ENCODE measurements around the gene NAA80.
"Not testable (repeated sequence)": the region's sequence is repeated elsewhere in the genome, so short reads cannot be mapped to it uniquely, and the experiment has no call there.

The NAA80 gene

DNA sequence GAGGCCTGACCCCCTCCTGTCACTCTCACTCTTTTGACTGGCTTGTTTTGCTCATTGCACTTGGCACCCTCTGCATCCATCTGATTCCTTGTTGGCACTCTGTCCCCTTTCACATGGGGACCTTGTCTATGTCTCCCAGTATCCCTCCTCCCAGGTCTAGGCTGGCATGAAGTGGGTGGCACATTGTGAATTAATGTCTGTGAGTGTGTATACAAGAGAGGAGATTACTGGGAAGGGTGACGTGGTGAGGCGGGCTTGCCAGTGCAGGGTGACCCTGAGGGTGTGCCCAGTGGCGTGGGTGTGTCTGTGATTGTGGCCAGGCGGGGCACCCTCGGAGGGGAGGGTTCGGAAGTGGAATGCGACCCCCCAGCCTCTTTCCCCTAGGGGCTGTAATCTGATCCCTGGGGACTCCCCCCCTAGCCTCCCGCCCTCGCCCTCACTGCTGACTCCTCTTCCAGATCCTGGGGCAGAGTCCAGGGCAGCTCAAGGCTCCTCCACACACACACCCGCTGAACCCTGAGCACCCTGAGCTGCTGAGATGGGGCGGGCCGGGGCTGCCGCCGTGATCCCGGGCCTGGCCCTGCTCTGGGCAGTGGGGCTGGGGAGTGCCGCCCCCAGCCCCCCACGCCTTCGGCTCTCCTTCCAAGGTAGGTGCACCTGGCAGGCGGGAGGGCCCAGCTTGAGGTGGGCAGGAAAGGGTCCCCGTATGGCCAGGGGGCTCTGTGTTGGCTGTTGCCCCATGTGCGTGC, 30.3 kb downstream of the NAA80 start, which contains the start of gene SEMA3B:
SEMA3B (plus strand) TSS at position 445 of the 749 bp plus-strand sequence; CDS start at position 539, 94 bp downstream.
- DNase-seq: no peak

DNA sequence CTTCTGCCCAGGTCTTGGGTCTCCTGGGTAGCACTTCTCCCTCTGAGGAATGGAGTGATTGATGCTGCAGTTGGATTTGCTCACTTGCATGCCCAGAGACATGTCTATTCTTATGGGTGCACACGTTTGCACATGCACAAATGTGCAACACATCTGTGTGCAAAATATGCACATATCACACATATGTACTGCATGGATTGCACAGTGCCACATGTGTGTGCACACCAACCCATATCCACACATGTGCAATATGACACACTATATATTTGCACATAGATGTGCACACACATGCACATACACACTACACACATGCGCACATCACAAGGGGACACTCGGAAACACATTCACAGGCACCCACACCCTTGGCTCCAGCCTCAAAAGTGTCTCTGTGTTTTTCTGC, 30.9 kb downstream of the NAA80 start:
- no peak for DNase-seq

DNA sequence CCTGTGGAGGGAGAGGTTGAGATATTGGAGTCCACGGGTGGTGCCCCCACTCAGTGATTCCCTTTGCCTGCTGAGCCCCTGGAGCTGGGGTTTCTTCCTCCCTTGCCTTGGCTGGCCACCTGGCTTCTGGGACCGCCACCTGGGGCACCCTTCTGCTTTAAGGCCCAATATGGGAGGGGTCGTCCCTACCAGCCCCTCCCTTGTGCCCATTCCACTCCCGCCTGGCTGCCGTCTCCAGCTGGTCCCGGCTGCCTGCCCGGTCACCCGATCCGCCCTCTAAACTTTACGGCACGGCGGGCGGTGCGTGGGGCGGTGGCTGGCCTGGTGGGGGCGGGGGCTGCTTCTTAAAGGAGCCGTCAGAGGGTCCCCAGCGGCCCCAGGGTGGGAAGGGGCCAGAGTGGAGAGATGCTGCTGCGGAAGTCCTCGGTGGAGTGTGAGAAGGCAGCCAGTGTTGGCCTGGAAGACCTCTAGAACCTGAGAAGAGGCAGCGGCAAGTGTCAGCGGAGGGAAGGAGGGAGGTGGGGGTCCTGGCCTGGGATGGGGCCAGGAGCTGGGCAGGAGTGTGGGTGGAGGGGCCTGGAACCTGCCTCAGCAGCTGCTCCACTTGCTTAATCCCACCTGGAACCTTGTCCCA, 31.8 kb downstream of the NAA80 start:
- DNase-seq: no peak

DNA sequence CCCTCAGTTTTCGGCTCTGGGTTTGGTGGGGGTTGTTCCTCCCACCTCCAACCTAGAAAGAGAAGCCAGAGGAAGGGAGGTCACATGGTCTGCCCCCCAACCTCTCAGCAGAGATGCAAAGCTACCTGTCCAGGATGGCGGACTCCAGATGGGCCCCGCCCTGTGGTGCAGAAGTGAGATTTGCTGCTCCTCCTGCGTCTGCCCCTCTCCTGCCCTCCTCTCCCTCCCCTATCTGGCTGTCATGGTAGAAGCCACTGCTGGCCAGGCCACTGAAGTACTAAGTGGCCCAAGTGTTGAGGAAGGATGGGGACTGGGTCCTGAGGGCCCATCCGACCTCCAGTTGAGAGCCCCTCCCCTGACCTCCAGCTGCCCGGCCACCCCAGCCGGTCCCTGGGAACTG, 32.4 kb downstream of the NAA80 start:
- DNase-seq: no peak

DNA sequence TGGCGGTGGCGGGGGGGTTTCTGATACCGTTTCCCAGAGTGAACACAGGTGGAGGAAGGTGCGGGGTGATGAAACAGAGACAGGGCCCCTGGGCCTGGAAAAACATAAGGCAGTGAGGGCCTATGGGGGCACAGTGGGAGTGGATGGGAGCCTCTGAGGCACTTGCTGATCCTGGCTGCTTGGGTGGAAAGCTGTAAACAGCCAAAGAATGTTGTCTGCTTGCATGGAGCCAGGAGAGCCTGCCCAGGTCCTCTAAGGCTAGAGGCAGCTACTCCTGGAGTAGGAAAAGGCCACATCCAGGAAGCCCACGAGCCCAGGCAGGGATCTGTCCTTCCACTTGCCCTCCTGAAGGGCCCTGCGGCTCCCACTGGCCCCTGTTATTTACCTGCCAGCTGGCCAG, 33.2 kb downstream of the NAA80 start:
- DNase-seq: no peak

DNA sequence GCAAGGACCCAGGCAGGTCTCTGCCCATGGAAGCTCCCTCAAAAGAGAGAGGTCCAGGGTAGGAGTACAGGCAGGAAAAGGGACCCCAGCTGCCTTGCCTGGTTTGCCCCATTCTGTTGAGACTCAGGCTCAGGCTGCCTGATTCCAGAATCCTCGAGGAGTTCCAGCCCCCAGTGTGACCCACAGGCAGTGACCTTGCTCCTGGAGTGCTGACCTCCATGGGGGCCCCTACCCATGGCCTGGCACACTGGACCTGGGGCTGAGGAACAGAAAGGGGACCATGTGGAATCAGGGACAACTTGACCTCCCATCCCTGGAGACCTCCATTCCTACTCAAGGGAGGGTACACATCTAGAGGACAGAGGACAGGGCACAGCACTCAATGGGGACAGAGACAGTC, 33.6 kb downstream of the NAA80 start:
- no peak for DNase-seq

DNA sequence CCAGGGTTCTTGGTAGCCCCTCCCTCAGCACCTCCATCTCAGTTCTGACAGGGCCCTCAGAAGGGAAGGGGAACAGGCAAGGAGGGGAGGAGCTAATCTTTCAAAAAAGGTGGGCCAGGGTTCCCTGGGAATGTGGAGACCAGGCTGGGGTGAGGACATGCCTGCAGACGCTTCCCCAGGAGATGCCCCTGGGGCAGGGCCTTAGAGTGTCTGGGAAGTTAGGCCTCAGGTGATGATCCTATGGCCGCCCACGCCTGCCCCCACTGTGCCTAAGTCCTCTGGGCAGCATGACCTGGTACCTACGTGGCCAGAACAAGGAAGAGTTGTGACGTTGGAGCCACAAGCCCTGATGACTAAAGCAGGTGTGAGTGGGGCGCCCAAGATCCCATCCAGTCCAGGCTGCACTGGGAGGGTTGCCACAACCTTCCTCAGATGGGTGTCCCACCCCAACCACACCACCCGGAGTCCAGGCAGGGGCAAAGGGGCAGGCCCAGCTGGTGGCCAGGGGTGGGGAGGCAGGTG, 34.2 kb downstream of the NAA80 start:
- DNase-seq: no peak

DNA sequence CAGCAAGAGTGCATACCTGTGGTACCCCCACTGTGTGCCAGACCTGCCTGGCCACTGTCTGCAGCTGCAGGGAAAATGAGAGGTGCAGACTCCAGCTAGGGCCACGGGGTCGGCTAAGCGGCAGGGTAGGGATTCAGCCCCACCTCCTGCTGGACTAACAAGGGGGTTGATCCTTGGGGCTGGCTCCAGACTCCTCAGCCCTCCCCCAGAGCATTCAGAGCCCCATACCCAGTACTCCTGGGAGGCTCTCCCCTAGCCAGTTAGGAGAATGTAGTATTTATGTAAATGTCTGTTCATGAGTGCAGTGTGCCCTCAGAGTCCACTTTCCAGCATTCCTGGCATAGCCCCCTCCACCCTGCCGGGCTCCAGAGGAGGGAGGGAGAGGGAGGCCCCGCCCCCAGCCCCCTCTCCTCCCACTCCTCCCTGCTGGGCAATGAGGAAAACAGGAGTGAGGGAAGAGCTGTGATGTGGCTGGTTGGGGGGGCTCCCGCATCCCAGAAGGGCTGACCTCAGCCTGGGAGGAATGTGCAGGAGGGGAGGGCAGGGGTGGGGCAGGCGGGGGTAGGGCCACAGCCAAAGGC, 34.7 kb downstream of the NAA80 start:
- no peak for DNase-seq

DNA sequence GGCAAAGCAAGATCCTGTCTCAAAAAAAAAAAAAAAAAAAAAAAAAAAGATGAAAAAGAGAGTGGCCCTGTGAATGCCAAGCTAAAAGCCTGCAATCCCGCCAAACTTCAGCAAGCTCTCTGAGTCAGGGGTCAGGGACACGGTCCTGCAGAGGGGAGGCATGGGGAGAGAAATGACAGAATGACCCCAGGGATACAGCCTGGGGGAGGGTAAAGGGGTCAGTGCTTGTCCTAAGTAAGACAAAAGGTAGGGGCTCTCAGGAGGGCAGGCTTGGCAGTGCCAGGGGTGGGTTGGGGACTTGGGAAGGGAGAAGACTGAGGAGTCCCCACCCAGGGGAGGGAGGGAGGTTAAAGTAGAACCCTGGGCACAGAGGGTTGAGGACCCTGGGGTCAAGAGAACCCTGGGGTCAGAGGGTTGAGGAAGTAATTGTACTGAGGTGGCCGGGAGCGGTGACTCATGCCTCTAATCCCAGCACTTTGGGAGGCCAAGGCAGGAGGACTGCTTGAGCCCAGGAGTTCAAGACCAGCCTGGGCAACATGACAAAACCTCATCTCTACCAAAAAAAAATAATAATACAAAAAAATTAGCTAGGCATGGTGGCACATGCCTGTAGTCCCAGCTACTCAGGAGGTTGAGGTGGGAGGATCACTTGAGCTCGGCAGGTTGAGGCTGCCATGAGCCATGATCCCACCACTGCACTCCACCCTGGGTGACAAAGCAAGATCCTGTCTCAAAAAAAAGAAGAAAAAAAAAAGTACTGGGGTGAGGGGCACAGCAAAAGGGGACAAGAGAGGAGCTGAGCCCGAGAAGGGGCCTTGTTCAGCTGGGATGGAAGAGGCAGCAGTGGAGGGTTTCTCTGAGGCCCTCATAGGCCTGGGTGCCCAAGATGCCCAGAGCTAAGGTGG, 35.5 kb downstream of the NAA80 start:
- DNase-seq: no peak

DNA sequence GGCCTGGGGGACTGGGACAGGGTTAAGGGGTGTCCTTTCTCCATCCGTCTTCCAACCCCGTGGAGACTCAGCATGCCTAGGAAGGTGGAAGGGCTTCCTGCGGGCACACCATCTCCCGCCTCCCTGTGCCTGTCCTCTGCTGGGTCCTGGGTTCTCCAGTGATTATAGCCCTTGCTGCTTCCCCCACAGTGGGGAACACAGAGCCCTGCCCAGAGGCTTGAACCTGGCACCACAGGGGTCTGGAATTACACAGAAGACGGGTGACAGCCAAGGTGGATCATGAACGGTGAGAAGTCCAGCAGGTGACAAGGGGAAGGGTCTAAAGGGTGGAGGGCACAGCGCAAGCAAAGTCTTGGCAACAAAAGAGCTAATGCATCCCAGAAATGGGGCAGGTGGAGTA, 36.4 kb downstream of the NAA80 start:
- no peak for DNase-seq

DNA sequence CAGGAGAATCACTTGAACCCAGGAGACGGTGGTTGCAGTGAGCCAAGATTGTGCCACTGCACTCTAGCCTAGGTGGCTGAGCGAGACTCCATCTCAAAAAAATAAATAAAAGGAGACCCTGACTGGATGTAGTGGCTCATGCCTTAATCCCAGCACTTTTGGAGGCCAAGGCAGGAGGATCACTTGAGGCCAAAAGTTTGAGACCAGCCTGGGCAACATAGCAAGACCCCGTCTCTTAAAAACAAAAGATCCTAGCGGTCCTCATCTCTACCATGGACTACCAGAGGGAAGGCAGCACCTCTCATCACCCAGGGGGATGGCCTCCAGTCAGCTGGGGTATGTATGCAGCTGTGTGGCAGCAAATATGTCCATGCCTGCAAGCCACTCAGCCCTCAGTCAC, 37.0 kb downstream of the NAA80 start:
- not testable (repeated sequence) for DNase-seq

DNA sequence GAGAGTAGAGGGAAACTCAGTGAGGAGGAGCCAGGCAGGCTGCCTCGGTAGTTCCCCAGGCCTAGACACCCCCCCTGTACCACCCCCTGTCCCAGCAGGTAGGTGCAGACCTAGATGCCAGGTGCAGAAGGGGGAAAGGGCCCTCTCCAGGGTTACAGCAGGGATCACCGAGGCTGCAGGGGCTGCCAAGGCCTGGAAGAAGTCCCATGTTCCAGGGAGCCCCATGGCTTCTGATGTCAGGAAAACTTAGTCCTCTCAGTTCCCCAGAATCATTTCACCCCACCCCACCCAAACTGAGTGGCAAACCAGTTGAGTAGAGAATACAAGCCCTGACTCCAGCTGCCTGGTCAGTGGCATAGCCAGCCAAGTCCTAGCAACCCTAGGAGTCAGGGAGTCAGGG, 37.7 kb downstream of the NAA80 start:
- DNase-seq: no peak

DNA sequence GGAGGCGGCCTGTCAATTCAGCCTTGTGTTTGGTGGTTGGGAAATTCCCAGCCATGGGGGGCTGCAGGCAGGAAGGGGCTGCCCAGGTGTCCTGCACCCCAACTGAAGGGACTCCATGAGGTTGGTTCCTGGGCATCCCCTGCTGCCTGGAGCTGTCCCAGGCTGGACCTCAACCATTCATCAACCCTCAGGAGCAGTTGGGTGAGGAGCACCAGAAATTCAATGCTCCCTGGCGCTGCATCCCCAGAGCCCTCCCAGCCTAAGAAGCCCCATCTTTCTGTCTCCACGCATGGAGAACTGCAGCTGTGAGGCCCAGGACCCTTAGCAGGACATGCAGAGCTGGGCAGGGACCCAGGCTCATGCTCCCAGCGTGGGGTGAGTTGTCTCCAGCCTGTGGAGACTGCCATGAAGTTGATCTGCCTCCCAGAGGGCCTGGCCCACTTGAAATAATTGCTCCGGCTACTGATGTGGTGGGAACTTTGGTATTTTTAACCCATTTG, 38.2 kb downstream of the NAA80 start:
- no peak for DNase-seq

DNA sequence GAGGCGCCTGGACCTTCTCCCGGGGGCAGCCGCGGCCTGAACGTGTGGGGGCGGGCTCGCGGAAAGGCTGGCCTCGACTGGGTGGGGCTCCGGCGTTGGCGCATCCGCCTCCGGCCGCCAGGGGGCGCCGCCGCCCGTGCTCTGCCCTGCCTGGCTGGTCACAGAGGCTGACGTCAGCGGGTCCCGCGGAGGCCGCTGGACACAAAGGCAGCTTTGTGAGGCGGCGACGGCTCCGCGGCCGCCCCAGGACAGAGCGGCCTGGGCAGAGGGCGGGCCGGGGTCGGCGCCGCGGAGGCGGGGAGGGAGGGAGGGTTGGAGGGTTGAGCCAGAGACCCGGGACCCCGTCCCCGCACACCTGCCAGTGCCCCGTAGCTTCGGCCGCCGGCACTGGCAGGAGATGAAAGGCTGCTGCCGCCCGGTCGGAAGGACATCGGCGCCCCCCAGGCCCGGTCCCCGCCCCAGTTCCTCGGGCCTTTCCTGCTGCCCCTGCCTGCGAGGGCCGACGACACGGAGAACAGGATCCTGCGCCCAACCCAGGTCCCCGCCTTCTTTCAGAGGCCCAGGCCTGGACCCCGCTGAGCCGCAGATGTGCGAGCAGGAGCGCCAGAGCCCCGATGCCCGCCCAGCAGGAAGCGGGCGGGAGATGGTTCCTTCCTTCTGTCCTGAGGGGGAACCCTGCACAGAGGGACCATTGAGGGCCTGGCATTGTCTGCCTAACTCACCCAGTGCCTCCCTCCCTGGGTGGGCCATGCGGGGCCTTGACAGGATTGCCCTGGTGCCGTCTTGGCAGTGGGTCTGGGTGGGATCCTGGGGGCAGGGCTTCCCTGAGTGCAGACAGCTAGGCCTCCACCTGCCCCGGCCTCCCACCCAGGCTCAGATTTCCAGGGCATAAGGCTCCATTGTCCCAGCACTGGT, 38.9 kb downstream of the NAA80 start:
- DNase-seq: peak; percentile 82

DNA sequence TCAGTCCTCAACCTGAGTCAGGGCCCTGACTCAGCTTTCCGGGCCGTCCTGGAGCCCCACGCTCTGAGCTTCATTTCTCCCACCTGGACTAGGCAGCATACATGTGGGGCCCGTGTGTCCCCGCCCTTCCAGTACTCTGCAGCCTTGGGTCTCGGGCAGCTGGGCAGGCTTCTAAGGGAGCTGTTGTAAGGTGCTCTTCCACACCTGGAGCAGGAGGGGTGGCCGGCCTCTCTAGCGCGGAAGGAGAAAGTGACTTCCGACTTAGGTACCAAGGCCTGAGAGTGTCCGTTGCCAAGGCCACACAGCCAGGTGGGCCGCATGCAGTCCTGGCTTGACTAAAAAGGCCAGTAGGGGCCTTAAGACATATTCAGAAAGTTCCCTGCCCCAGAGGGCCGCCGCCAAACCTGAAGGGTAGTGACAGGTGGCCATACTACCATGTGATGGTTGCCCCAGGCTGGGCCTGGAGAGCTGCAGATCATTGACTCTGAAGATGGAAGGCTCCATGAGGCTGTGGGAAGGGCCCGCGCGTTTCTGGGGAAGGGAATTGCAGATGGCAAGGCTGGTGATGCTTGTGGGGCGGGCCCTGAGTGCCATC, 39.7 kb downstream of the NAA80 start:
- no peak for DNase-seq

DNA sequence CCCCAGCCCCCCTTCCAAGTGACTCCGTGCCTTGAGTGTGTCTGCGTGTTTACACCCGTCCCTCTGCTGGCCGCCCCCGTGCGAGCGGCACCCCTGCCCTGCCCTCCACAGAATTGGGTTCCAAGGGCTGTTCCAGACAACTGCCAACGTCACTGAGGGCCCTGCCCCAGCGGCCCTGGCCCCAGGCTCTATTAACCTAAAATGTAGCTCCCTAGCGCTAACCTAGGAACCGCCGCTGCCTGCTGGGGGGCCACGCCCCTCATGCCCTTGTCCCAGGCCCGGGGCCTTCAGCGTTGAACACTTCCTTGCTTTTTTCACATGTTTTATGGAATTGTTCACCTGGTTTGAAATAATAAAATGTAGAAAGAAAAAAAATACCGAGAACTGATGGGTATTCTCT, 40.2 kb downstream of the NAA80 start:
- DNase-seq: no peak

DNA sequence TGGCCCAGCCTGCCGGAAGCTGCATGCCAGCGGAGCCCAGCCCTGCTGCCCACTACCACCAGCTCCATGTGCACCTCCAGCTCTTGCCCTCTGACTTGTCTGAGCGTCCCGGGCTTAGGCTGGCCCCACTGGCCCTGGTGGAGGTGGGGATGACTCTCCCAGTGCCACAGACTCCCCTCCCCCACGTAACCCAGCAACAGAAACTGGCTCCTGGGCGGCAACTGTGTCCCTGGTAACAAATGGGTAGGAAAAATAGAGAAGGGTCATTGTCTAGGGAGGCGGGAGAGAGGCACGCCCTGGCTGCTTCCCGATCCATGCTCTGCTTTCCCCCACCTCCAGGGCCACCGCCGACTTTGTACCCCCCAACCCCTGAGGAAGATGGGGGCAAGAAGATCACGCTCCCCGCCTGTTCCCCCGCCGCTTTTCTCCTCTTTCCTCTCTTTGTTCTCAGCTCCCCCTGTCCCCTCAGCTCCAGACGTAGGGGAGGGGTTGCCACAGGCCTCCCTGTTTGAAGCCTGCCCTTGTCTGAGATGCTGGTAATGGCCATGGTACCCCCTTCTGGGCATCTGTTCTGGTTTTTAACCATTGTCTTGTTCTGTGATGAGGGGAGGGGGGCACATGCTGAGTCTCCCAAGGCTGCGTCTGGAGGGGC, 41.0 kb downstream of the NAA80 start:
- no peak for DNase-seq

DNA sequence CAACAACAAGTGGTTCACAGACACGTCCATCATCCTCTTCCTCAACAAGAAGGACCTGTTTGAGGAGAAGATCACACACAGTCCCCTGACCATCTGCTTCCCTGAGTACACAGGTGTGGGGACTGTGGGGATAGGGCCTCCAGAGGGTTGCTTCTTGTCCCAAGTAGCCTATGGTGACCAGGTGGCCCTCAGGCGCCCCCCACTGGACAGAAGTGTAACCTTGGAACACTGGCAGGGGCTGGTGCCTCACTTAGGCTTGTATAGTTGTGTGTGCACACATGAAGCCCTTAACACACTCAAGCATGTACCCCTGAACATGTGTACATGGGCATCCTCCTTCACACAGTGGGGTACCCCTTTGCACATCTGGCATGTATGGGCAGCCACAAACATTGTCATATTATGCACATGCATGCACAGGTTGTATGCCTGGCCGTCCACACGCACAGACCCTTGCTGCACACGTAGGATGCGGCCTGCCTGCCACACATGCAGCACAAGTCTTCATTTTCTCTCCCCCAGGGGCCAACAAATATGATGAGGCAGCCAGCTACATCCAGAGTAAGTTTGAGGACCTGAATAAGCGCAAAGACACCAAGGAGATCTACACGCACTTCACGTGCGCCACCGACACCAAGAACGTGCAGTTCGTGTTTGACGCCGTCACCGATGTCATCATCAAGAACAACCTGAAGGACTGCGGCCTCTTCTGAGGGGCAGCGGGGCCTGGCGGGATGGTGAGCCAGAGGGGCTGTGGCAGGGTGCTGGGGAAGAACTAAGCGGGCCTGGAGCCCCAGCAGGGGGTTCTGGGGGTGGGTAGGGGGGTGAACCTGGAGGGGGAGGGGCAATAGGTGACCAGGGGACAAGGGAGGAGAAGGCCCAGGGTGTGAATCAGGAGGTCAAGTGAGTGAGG, 42.0 kb downstream of the NAA80 start:
- DNase-seq: peak; percentile 47

DNA sequence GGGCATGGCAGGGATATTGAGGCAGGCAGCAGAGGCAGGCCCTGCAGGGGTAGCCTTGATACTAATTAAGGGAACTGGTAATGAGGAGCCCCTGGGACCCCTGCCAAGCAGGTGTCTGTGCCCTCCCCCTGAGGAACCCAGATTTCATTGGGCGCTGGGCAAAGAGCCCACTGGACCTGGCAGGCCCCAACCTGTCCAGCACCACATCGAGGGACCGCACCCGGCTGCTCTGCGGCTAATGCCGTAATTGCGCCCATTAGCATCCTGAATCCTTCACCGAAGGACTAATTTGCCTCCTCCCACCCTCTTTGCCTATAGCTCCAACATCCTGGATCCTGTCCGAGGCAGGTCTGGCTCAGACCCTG, 44.0 kb downstream of the NAA80 start:
- DNase-seq: no peak
